ENCODE data around the gene SOX8.

DNA sequence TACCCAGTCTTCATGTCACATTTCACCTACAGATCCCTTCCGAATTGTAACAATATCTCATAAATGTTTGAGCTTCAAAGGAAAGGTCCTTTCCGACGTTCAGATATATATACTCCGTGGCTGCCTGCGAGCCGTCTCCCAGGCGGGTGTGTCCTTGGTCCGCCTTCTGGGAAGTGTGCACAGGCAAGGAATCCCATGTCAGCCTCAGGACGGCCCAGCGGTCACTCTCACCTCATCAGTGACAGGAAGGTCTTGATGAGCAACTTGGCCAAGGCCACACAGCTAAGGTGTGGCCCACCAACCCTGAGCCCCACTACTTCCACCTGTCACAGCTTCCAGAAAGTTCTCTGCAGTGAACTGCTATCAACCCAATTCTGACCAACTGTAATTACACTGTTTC is 15.1 kb upstream of the SOX8 start:
- no peak for TF ChIP-seq SP1 (IDR thresholded peaks at IDR 0.05; ENCODE audit: low read depth)
- TF ChIP-seq POLR2A (IDR thresholded peaks at IDR 0.05; ENCODE audit: borderline replicate concordance, extremely low read depth, insufficient read depth, insufficient read length), result no peak
- no peak for TF ChIP-seq CTCF (IDR thresholded peaks at IDR 0.05 in 2 of 3, conservative IDR thresholded peaks at IDR 0.05 in 1 of 3; ENCODE audit: borderline replicate concordance in 1 of 3, insufficient read depth in 1 of 3, low read depth in 2 of 3, low read length in 2 of 3)
- no peak for TF ChIP-seq ZNF274 (IDR thresholded peaks at IDR 0.05; ENCODE audit: low read depth, low read length)
- TF ChIP-seq EZH2phosphoT487 (IDR thresholded peaks at IDR 0.05; ENCODE audit: borderline replicate concordance), result no peak
- no peak for TF ChIP-seq JUND (IDR thresholded peaks at IDR 0.05)
- no peak for TF ChIP-seq EZH2 (IDR thresholded peaks at IDR 0.05)
- no peak for TF ChIP-seq POLR2AphosphoS5 (IDR thresholded peaks at IDR 0.05; ENCODE audit: low read depth, low read length)
- no peak for TF ChIP-seq CEBPB (IDR thresholded peaks at IDR 0.05; ENCODE audit: low read depth)
- TF ChIP-seq SRF (IDR thresholded peaks at IDR 0.05; ENCODE audit: low read depth), result no peak
- TF ChIP-seq TCF7L2 (IDR thresholded peaks at IDR 0.05; ENCODE audit: borderline replicate concordance, extremely low read depth, insufficient read depth, insufficient read length), result no peak
